ENCODE results near the gene TAGLN3. TPM values are rescaled to one million over a fixed set of nuclear protein-coding genes. Genes with fewer than 3 reads are reported as not detected.

The TAGLN3 gene
- total and polyA plus RNA-seq, 2 of the 13 experiments (the other 11 are each of a cell fraction or from before 2014, with no cell fraction given) = 0.51 to 0.91 TPM

DNA sequence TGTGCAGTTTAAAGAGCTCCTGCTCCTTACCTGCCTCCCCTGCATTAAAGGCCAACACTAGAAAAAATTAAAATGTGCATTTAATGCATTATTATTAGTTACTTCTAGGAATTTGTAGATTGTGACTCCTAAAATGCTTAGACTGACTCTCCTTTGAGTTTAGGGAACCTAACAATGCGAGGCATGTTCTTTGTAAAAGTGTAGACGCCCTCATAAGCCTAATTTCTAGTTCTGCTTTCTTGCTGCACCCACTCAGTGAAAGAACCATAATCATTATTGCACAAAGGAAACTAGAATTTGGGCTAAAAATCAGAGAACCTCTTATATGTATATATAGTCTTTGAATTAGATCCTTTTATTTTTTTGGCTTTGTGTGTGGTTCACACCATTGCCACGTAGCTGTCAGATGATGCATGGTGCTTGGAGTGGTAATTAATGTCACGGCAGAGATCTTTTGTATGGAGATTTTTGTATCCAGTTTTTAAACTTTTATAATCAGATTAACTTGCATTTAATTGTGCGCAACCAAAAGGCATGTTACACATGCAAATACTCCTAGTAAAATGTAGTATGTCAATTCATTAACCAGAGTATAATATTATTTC, 19.2 kb upstream of the TAGLN3 start:
- TF ChIP-seq ZNF563 (CRISPR knock-in tag; IDR thresholded peaks at IDR 0.05) (no peak), MEIS2 (CRISPR knock-in tag; IDR thresholded peaks at IDR 0.05) (no peak), CEBPB (IDR thresholded peaks at IDR 0.05; ENCODE audit: borderline replicate concordance, low read depth, low read length) (no peak), MIXL1 (CRISPR knock-in tag; IDR thresholded peaks at IDR 0.05) (peak; percentile 5; the same call in 1 of the 2 replicates), KDM5A (IDR thresholded peaks at IDR 0.05; ENCODE audit: borderline replicate concordance, low read length) (0 out of 2 replicates have a peak, but pooled peaks have one; percentile 0), KAT8 (CRISPR knock-in tag; IDR thresholded peaks at IDR 0.05) (no peak)
- TF ChIP-seq, protein P1, sequence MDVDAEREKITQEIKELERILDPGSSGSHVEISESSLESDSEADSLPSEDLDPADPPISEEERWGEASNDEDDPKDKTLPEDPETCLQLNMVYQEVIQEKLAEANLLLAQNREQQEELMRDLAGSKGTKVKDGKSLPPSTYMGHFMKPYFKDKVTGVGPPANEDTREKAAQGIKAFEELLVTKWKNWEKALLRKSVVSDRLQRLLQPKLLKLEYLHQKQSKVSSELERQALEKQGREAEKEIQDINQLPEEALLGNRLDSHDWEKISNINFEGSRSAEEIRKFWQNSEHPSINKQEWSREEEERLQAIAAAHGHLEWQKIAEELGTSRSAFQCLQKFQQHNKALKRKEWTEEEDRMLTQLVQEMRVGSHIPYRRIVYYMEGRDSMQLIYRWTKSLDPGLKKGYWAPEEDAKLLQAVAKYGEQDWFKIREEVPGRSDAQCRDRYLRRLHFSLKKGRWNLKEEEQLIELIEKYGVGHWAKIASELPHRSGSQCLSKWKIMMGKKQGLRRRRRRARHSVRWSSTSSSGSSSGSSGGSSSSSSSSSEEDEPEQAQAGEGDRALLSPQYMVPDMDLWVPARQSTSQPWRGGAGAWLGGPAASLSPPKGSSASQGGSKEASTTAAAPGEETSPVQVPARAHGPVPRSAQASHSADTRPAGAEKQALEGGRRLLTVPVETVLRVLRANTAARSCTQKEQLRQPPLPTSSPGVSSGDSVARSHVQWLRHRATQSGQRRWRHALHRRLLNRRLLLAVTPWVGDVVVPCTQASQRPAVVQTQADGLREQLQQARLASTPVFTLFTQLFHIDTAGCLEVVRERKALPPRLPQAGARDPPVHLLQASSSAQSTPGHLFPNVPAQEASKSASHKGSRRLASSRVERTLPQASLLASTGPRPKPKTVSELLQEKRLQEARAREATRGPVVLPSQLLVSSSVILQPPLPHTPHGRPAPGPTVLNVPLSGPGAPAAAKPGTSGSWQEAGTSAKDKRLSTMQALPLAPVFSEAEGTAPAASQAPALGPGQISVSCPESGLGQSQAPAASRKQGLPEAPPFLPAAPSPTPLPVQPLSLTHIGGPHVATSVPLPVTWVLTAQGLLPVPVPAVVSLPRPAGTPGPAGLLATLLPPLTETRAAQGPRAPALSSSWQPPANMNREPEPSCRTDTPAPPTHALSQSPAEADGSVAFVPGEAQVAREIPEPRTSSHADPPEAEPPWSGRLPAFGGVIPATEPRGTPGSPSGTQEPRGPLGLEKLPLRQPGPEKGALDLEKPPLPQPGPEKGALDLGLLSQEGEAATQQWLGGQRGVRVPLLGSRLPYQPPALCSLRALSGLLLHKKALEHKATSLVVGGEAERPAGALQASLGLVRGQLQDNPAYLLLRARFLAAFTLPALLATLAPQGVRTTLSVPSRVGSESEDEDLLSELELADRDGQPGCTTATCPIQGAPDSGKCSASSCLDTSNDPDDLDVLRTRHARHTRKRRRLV (CRISPR knock-in tag; IDR thresholded peaks at IDR 0.05) = no peak
- ChIA-PET CTCF (ENCODE audit: low intra/inter-chr PET ratio, low total read pairs) (no interaction called here), POLR2A (interaction anchor here (1.0 to 2.5 kb wide), 14 partner anchors 10 to 583 kb away, joined by 3 to 21 read pairs (median 5); partner anchors contain the start of genes ATG3, SLC35A5 and TAGLN3)
- WGBS (ENCODE audit: low lambda C conversion rate) = 17% methylated on average over 5 of the region's 5 CpGs
- peak overlapping the region; percentile 80 for H3K27ac ChIP-seq (ENCODE audit: extremely low read length, insufficient read depth, low read length)
- intact Hi-C loops (cut with micrococcal nuclease; ENCODE audit: unreplicated experiment) = no loop called here
- FAIRE-seq = no peak
- peak overlapping the region; percentile 75 for H3K4me2 ChIP-seq (ENCODE audit: low read depth, low read length)
- in situ Hi-C loops (cut with HindIII; ENCODE audit: extremely low pct_ligation_motif_present, low pct_unique_long_range_greater_than_20kb) = no loop called here
- DNase-seq (ENCODE audit: low spot score) = no peak
- peaks cover 23% of the 10 kb centered on the region for H3K4me1 ChIP-seq (ENCODE audit: insufficient read depth, low read length)
- BruUV-seq (replicated peaks) = no TSS peak
- H3K4me3 ChIP-seq (replicated peaks in 1 of 3; ENCODE audit: insufficient read depth in 1 of 3, low read depth in 2 of 3, low read length in 3 of 3) = peak overlapping the region; percentile 79 to 95 (median 86)
- peak; percentile 9 for ATAC-seq
- H3K79me2 ChIP-seq (ENCODE audit: insufficient read depth, low read length) = peaks cover 41% of the 10 kb centered on the region
- H3K9me3 ChIP-seq (ENCODE audit: low read length) = no peaks in the 10 kb centered on the region
- peak overlapping the region; percentile 39 for H2AFZ ChIP-seq (ENCODE audit: low read length)
- 0 out of 5 replicates have a peak, but pooled peaks cover 0 to 5% of the 10 kb centered on the region in 2 experiments for H3K36me3 ChIP-seq (replicated peaks in 1 of 2; ENCODE audit: control insufficient read depth in 1 of 2, insufficient read depth in 2 of 2, low read length in 2 of 2)
- H3K27me3 ChIP-seq (ENCODE audit: control insufficient read depth in 1 of 2, insufficient read depth in 2 of 2, low read length in 2 of 2) = no peaks in the 10 kb centered on the region
- peak overlapping the region; percentile 88 for H3K9ac ChIP-seq (ENCODE audit: insufficient read depth, low read depth, low read length)
- H4K20me1 ChIP-seq (ENCODE audit: insufficient read depth, low read length) = no peaks in the 10 kb centered on the region
